ENCODE measurements around the gene SOAT1.
"Not testable (repeated sequence)": the region's sequence is repeated elsewhere in the genome, so short reads cannot be mapped to it uniquely, and the experiment has no call there.

SOAT1 gene

DNA sequence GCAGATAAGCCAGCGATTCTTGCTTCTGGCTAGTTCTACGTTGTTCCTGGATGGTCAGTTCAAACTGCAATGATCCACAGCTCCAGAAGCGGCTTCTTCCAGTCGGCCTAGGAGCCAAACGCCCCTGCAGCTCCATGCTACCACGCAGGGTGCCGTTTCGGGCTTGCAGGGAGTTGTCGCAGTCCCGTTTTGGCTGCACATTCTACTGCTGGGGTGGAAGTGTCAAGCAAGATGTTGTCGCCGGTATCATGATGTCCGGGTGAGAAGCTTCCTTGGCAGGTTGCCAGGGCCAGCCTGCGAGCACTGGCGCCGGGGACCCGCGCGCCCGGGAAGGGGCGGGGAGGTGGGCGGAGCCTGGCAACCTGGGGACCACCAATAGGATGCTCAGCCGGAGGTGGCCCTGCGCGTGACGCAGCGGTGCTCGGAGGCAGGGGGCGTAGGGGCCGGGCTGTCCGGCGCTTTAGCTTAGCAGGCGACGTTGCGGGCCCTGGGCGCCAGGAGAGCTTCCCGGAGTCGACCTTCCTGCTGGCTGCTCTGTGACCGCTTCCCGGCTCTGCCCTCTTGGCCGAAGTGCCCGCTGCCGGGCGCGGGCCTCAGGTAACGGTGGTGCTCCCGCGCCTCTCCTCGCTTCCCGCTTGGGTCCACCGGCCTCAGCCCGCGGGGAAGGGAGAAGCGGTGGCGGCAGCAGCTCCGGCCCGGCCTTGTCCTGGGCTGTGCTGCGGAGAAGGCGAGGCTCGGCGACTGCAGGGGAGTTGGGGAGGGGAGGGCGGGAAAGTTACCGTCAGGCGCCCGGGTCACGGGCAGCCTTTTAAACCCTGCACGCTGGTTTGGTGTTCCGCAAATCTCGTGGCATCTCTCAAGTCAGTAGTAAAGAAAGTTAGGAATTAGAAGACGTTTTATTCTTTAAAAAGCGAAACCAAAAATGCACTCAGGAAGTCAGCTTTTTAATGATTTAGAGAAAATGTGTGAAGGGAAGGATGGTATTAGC lies at the start of gene SOAT1:
Gene SOAT1, plus strand, starts transcription at position 458 of the 988 bp plus-strand sequence. CDS start 8,888 bp downstream, outside the sequence.
- DNase-seq, result peak; percentile 83

DNA sequence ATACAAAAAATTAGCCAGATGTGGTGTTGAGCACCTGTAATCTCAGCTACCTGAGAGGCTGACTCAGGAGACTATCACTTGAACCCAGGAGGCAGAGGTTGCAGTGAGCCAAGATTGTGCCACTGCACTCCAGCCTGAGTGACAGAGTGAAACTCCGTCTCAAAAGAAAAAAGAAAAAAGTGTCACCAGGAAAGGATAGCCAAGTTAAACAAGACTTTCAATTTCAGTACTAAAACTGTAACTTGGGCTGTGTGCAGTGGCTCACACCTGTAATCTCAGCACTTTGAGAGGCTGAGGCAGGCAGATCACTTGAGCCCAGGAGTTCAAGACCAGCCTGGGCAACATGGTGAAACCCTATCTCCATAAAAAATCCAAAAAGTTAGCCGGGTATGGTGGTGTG lies 48.2 kb upstream of the SOAT1 start:
- DNase-seq, result not testable (repeated sequence)

DNA sequence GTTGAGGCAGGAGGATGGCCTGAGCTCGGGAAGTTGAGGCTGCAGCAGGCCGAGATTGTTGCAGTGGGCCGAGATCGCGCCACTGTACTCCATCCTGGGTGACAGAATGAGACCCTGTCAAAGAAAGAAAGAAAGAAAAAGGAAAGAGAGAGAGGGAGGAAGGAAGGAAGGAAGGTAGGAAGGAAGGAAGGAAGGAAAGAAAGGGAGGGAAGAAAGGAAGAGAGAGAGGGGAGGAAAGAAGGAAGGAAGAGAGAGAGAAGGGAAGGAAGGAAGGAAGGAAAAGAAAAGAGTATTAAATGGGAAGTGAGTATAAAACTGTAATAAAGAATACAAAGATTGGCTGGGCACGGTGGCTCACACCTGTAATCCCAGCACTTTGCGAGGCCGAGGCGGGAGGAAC lies 45.7 kb upstream of the SOAT1 start:
- DNase-seq, result no peak

DNA sequence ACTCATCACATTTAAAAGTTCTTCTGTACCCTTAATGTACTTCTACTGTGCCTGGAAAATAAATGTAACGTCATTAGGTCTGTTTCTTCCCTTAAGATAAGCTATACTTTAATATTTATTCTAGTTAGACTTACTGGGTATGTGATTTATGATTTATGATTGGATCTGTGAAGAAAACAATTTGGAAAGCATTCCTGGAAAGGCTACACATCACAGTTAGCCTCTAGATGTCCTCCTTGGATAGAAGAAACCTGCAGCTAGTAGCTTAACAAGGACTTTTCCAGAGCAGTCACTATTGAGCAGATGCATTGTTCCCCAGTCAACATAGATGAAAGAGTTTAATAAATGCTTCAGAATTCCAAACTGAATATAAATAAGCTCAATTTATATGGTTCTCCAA lies 41.9 kb upstream of the SOAT1 start:
- DNase-seq, result peak; percentile 13

DNA sequence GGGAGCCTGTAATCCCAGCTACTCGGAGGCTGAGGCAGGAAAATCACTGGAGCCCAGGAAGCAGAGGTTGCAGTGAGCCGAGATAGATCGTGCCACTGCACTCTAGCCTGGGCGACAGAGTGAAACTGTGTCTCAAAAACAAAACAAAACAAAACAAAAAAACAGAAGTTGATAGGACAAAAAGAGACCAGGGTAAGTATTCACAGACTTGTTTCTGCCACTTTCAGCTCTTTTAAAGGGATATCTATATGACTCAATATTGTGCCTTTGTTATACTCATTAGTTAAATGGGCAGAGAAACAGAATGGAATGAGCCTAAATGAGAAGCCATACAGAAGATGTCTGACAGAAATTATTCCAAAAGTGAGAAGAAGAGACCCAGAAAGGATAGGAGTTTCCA lies 41.0 kb upstream of the SOAT1 start:
- no peak for DNase-seq

DNA sequence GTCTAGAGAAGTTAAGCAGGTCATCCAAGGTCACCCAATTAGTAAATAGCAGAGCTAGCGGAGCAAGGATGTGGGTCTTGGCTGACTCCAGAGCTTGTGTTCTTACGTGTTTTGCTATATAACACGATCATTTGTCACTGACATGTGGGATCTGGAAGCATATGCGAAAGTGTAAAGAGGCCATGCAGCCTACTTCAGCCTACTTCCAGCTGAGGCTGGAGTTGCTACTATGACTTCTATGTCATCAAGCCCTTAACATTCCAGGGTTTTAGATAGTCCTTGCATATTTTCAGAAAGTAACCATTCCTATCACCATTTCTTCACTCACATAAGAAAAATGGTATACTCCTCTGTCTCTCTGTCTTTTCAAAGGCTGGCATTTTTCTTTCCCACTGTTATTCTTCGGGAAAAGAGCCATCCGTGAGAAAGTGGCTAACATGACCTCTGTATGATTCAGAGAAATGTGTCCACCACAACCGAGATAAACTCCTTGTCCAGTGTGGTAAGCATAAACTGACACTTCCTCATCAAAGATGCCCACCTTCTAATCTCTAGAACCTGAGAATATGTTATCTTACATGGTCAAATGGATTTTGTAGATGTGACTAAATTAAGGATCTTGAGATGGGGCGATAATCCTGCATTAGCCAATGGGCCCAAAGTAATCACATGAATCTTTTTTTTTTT lies 40.2 kb upstream of the SOAT1 start:
- no peak for DNase-seq

DNA sequence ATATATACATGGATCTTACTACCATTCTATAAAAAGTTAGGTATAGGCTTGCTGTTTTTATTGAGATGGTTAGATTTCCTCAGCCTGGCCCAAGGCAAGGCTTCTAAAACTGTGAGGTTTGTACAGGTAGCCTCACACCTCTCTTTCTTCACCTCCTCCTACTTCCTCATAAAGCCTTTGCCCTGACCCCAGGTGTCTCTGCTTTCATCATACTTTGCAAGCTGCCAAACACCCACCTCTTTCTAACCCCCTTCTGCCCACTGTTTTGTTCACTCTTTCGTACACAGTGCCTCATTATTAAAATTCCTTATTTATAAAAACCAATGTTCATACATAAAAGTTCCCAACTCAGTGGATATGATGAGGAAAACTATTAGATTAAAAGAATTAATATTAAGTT lies 31.4 kb upstream of the SOAT1 start:
- DNase-seq, result no peak

DNA sequence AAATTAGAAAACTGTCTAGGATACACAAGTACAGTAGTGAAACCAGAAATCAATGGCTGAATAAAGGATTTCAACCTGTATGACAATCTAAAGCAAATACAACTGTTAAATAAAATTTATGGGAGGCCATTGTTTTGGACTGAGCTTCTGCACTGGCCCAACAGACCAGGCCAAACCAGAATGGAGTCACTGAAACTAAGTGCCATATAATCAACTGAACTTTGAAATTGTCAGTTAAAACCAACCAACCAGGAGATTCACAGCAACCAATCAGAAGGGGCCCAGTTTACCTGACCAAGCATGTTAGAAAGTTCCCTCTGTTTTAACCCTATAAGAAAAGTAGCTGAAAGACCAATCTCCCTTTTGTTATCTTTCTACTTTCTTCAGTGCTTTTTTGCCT lies 30.5 kb upstream of the SOAT1 start:
- no peak for DNase-seq

DNA sequence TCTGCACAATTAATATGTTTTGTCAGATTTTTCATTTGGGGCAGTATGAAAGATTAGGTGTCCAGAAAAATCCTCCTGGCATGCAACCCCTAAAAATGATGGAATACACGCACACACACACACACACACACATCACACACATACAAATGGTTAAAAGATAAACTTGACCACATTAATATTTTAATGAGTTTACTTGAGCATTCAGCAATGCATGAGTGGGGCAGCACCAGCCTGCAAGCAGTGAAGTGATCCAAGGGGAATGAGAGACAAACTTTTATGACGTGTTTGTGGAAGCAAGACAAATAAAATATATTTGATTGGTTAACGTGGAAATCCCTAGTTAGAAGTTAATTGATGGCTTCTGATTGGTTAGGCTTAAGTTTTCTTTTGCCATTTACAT lies 29.1 kb upstream of the SOAT1 start:
- DNase-seq, result no peak

DNA sequence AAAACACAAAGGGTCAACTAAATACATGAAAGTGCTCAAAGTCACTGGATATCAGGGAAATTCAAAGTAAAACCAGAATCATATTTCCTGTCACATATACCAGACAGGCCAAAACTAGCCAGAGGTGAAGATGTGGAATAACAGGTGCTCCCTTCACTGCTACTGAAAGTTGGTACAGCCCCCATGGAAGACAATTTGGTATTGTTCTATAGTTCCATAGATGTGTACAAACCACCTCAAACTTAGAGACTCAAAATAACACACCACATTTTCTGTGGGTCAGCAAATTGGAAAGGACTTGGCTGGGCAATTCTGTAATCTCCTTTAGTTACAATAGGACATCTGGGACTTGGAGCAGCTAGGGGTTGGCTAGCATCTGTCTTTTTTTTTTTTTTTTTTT lies 24.5 kb upstream of the SOAT1 start:
- no peak for DNase-seq

DNA sequence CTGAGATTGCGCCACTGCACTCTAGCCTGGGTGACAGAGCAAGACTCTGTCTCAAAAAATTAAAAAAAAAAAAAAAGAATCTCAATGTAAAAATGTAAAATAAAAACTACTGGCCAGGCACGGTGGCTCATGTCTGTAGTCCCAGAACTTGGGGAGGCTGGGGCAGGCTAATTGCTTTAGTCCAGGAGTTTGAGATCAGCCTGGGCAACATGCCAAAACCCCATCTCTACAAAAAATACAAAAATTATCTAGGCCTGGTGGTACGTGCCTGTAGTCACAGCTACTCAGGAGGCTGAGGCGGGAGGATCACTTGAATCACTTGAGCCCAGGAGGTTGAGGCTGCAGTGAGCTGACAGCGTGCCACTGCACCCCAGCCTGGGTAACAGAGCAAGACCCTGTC lies 19.2 kb upstream of the SOAT1 start:
- not testable (repeated sequence) for DNase-seq

DNA sequence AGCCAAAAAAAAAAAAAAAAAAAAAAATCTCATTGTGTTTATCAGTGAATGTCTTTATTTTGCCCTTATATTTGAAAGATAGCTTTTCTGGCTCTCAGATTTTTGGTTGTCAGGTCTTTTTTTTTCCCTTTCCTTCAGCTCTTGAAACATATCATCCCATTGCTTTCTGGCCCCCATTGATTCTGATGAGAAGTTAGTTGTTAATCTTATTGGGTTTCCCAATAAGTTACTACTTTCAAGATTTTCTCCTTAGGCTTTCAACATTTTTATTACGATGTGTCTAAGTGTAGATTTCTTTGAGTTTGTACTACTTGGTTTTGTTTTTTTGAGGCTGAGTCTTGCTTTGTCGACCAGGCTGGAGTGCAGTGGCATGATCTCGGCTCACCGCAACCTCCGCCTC lies 14.7 kb upstream of the SOAT1 start:
- no peak for DNase-seq

DNA sequence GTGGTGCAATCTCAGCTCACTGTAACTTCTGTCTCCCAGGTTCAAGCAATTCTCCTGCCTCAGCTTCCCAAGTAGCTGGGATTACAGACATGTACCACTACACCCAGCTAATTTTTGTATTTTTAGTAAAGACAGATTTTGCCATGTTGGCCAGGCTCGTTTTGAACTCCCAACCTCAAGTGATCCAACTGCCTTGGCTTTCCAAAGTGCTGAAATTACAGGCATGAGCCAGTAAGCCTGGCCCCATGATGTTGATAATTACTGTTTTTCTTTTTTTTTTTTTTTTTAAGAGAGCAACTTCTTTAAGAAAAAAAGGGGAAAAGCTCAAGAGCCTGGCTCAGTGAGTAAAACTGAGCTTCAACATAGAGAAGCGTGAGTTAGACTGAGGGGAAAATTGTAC lies 9.6 kb upstream of the SOAT1 start:
- DNase-seq, result no peak

DNA sequence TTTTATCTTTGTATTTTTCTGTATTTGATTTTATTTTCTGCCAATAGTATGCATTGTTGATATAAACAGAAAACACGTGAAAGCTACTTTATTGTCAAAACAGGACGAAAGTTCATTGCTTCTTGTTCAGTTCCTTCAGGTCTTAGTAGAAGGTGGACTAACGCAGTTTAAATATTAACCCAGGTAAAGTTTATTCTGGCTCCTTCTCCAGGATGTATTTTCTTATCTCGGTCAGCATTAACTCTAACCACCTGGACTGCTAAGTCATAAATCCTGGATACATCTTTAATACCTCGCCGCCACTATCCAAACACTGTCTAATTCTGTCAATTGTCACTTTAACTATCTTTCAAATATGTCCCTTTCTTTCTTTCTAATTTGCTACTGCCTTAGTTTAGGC lies 5.7 kb upstream of the SOAT1 start:
- no peak for DNase-seq

DNA sequence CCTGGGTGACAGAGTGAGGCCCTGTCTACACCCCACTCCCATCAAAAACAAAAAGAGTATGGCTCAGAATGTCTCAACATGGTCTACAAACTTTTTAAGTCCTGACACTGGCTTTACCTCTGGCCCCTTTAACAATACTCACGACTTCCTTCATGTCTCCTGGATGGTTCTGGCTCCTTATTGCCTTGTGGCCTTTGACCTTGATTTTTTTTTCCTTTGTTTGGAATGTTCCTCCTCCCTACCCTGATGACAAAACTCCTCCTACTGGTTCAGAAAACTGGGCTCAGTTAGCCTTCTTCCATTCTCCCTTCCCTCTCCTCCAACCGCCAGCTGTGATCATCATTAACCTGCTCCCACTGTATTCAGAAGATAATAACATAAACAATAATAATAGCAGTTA lies 4.6 kb upstream of the SOAT1 start:
- DNase-seq, result no peak

DNA sequence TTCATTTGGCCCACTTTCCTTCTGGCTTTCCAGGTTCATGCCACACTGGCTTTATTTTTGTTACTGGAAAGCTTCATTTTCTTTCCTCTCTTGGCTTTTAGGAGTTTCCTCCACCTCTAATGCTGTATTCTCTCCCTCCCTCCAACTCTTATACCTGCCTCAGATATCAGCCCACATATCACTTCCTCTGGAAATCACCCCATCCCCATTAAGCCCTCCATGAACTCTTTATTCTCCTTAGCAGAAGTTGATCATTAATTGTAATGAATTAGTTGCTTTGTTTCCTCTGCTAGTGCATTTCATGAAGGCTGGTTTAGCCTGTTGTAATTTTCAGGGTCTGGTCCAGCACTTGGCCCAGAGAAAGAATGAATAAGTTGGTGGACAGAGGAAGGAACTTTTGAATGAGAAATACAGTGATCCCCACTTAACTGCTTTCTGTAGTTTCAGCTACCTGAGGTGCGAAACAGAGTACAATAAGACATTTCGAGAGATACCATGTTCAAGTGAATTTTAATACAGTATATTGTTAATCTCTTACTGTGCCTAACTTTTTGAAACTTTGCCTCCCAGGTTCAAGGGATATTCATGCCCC lies 1.7 kb downstream of the SOAT1 start:
- no peak for DNase-seq

DNA sequence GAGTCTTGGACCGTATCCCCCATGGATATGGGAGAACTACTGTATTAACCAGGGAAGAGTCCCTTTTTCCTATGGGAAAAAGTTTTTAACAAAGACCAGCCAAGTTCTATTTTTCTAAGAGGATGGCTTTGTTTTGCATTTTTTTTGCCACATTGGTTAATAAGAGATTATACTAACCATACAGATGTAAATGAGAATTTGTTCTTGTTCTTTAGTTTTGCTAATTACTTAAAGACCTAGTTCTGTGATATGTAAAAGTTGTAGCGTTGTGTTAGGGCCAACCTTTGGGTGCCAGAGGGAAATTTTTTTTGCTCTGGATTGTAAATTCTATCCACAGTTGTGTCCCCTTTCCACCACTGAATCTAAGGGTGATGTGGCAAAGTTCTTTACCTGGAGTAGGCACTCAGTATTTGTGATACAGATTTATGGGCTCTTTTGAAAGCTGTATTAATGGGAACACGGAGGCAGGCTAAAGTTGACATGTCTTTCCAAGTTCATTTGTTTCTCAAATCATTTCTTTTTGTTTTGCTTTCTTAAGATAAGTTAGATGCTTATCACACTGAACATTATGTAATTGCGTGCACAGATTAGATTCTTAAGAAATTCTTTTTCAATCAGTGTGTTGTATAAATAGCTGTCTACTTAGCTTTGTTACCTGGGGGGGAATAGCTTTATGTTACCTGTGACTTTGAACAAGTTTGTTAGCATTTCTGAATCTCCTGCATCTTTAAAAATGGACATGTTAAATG lies 2.9 kb downstream of the SOAT1 start:
- no peak for DNase-seq

DNA sequence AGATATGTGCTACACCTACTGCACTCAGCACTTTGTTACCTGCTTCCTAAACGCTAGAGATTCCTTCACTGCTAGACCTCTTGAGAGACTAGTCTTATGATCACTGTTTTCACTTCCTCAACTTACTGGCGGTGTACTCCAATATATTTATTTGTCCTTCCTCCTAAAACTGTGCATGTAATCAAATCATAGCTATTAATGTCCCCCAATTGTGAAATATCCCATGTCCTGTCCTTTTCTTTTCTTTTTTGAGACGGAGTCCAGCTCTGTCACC lies 3.4 kb downstream of the SOAT1 start:
- DNase-seq, result no peak

DNA sequence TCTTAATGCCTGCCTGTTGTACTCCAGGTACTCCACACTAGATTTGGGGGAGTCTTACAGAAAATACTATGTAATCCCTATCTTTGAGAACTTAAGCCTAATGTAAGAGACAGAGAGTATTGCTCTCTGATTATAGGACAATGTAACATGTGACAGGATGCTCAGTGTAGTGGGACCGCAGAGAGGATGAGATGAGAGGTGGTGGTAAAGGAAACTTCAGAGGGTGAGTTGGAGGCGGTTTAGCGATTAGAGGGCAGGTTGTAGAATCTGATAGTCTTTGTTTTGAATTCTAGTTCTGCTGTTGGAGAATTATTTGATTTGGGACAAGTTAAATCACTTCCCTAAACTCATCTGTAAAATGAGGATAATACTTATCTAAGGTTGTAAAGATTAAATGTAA lies 5.4 kb downstream of the SOAT1 start:
- no peak for DNase-seq

DNA sequence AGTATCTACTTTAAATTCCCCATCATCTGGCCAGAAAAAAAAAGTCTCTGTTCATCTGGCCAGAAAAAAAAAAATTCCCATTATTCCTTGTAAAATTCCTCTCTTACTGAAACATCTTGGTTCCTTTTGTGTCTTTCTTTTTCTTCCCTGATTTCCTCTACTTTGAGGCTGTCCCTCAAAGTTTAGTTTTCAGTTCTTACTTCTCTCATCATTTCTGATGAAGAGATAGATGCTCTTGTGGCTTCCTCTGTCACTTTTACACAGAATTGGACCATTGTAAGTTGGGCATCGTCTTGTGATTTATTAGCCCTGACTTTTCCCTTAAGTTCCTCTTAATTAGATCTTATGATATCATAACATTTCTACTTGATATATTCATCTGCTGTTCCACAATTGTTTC lies 6.5 kb downstream of the SOAT1 start:
- DNase-seq, result no peak

DNA sequence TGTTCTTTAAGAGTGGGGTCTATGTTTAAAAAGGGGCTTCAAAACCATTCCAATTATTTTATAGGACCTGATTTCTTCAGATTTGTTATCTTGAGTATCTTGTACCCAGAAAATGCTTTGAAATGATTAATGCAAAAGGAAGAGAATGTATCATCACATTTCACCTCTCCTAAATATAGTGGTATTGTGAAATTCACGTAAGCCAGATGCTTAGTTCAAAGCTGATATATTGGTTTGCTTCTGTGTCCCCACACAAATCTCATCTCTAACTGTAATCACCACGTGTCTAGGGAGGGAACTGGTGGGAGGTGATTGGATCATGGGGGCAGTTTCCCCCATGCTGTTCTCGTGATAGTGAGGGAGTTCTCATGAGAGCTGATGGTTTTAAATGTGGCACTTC lies 8.5 kb downstream of the SOAT1 start:
- no peak for DNase-seq

DNA sequence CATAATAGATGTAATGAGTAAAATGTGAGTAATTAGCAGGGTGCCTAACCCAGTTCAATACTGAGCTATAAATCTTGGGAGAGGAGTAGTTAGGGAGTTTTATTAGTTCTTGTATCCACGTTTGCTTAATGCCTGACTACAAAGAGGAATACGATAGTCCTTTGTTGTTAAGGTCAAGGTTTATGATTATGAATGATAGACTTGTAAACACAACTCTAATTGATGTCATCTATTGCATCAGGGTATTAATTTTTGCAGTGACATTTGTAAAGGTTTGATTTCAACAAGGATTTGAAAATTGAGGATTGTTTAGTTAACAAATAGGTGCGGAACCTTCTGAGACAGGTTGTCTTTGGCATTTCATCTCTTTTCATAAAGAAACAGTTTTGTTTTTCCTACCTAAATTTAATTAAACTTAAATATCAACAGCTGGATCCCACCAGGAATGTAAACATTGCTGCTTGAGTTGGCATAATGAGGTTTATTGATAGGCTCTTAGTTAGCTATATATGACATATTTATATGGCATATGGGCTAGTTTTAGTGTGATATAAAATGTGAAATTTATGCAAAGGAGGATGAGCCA lies 9.7 kb downstream of the SOAT1 start:
- DNase-seq, result no peak

DNA sequence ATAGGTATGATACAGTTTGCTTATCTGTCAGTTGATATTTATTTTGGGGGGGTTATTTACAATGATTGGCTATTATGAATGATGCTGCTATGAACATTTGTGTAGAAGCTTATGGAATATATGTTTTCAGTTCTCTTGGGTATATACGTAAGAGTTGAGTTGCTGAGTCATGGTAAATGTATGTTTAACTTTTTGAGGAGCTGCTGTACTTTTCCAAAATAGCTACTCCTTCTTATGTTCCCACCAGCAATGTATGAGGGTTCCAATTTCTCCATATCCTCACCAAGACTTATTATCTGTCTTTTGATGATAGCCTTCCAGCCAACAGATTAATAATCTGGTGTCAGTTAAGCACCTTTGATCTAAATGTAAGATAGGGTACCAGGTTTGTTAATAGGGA lies 11.9 kb downstream of the SOAT1 start:
- DNase-seq, result no peak

Data from DMS 273 treated with DMSO at 0.1 percent for 48 hours (cell line).